SK-N-SH treated with all-trans-retinoic acid at 6 μM for 48 hours (cell line): ENCODE measurements around the gene DSEL.

Experiments used
- ARNTL ChIP-seq: fragments of 450-650 bp; formaldehyde crosslinking; IDR thresholded peaks from 2 replicates; pipeline ENCODE4 v1.5.0; 2020; ENCODE audit warnings: low read depth, mild to moderate bottlenecking, moderate library complexity, borderline replicate concordance
- CSRNP3 ChIP-seq: fragments of 250-450 bp; sonication (Bioruptor Pico); IDR thresholded peaks from 2 replicates; pipeline ENCODE4 v1.5.1; 2021; ENCODE audit warnings: mild to moderate bottlenecking, moderate library complexity
- ESRRG ChIP-seq: fragments of 250-450 bp; sonication (Bioruptor Pico); IDR thresholded peaks from 2 replicates; pipeline ENCODE4 v1.6.1; 2021; ENCODE audit warnings: mild to moderate bottlenecking
- PATZ1 ChIP-seq: fragments of 250-450 bp; sonication (Bioruptor Pico); IDR thresholded peaks from 2 replicates; pipeline ENCODE4 v1.8.0; 2020; ENCODE audit warnings: mild to moderate bottlenecking, moderate library complexity, borderline replicate concordance
- RARB ChIP-seq: fragments of 250-450 bp; sonication (Bioruptor Pico); IDR thresholded peaks from 2 replicates; pipeline ENCODE4 v1.8.0; 2021; ENCODE audit warnings: mild to moderate bottlenecking, moderate library complexity
- ZFP30 ChIP-seq: fragments of 450-650 bp; formaldehyde crosslinking; IDR thresholded peaks from 2 replicates; pipeline ENCODE4 v1.5.0; 2022; ENCODE audit warnings: mild to moderate bottlenecking, moderate library complexity

GRCh38 chr18:67540559-67540958 lies 24.0 kb upstream of the DSEL start:
- no peak for TF ChIP-seq PATZ1 (CRISPR knock-in tag)
- TF ChIP-seq RARB (CRISPR knock-in tag), result no peak
- TF ChIP-seq ZFP30, result no peak
- TF ChIP-seq ESRRG (CRISPR knock-in tag), result no peak
- no peak for TF ChIP-seq CSRNP3 (CRISPR knock-in tag)
- TF ChIP-seq ARNTL (CRISPR knock-in tag), result no peak
